DND-41 (cell line): Measurements from ENCODE around the gene SLTM.

Experiments used
- ATAC-seq: fragments of 200-7000 bp; cut with Tn5 transposase; 3 replicates; pipeline ENCODE4 v1.9.1; 2021; ENCODE audit warnings: low read depth; ENCODE audit not compliant: insufficient read depth
- DNase-seq: peaks from one replicate; pipeline ENCODE4 v3.0.0-alpha.2; 2020
- H2AFZ ChIP-seq: 2 replicates; pipeline ENCODE4 v1.6.0; 2012; ENCODE audit warnings: low read depth, low read length
- H3K27ac ChIP-seq: 2 replicates; pipeline ENCODE4 v1.5.1; 2012; ENCODE audit warnings: low read length, inconsistent platforms
- H3K27me3 ChIP-seq: fragments of 200-600 bp; sonication (generic); 2 replicates; pipeline ENCODE4 v1.6.0; 2012; ENCODE audit warnings: low read length, mild to moderate bottlenecking, inconsistent platforms; ENCODE audit not compliant: insufficient read depth, poor library complexity
- H3K36me3 ChIP-seq: 2 replicates; pipeline ENCODE4 v1.5.1; 2012; ENCODE audit warnings: low read length, inconsistent platforms; ENCODE audit not compliant: insufficient read depth
- H3K4me1 ChIP-seq: 2 replicates; pipeline ENCODE4 v1.5.1; 2012; ENCODE audit warnings: mild to moderate bottlenecking, low read length; ENCODE audit not compliant: insufficient read depth
- H3K4me2 ChIP-seq: 2 replicates; pipeline ENCODE4 v1.6.0; 2012; ENCODE audit warnings: mild to moderate bottlenecking, moderate library complexity, low read length, inconsistent platforms; ENCODE audit not compliant: insufficient read depth
- H3K4me3 ChIP-seq, 2 experiments: fragments of 200-600 bp in 1 of 2; shearing (Covaris generic) in 1 of 2; 2 replicates each; pipeline ENCODE4 v1.5.1; 2012 to 2016; ENCODE audit warnings: inconsistent platforms in 2 of 2, low read length in 2 of 2, mild to moderate bottlenecking in 2 of 2, low read depth in 1 of 2, moderate library complexity in 1 of 2
- H3K79me2 ChIP-seq: 2 replicates; pipeline ENCODE4 v1.6.0; 2012; ENCODE audit warnings: low read length, inconsistent platforms; ENCODE audit not compliant: insufficient read depth
- H3K9ac ChIP-seq: 2 replicates; pipeline ENCODE4 v1.6.0; 2012; ENCODE audit warnings: low read depth, mild to moderate bottlenecking, inconsistent platforms, low read length, moderate library complexity
- H3K9me3 ChIP-seq: 2 replicates; pipeline ENCODE4 v1.5.1; 2012; ENCODE audit warnings: low read length, moderate library complexity, mild to moderate bottlenecking, inconsistent platforms; ENCODE audit not compliant: insufficient read depth, severe bottlenecking
- H4K20me1 ChIP-seq: 2 replicates; pipeline ENCODE4 v1.6.0; 2012; ENCODE audit warnings: low read length; ENCODE audit not compliant: insufficient read depth
- EZH2 ChIP-seq: IDR thresholded peaks from 3 replicates; pipeline ENCODE4 v1.6.1; 2012; ENCODE audit warnings: borderline replicate concordance, low read depth, mild to moderate bottlenecking, moderate library complexity, low read length, inconsistent platforms; ENCODE audit not compliant: severe bottlenecking
- TF ChIP-seq, protein P1 (sequence below): IDR thresholded peaks from 2 replicates; pipeline ENCODE4 v1.5.1; 2012; ENCODE audit warnings: borderline replicate concordance, low read length, moderate library complexity, mild to moderate bottlenecking; ENCODE audit not compliant: poor library complexity, severe bottlenecking; ENCODE audit errors: extremely low read depth

SLTM gene

DNA sequence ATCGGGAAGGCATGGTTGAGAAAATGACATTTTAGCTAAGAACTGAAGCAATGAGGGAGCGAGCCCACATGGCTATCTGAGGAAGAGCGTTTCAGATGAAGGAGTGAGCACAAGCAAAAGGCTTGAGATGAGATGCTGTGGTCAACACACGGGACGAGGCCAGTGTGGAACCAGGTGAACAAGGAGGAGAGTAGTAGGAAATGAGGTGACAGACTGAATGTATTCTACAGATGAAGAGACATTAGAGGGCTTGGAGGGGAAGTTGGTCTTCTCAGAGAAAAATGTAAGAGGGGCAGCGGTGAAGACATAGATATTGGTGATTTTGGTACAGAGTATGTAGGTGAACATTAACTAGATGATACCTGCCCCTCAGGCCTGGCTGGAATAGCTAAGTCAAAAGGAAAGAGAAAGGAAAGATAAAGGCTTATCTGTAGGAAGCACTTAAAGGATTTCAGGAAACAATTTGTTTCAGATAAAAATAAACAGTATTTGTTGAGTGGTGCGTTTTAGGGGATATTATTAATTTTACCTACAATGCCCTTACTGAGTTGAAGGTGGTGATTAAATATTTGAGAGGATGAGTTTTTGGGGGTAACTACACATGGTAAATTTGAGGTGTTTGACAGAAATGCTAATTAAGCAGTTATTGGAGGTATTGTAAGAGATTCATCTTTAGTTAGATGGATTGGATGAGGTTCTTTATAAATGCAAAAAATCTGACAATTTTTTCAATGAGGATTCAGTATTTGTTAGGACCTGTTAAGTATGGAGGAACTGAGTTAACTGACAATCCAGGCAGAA lies 57.0 kb downstream of the SLTM start:
- no peak for TF ChIP-seq EZH2
- TF ChIP-seq, protein P1, sequence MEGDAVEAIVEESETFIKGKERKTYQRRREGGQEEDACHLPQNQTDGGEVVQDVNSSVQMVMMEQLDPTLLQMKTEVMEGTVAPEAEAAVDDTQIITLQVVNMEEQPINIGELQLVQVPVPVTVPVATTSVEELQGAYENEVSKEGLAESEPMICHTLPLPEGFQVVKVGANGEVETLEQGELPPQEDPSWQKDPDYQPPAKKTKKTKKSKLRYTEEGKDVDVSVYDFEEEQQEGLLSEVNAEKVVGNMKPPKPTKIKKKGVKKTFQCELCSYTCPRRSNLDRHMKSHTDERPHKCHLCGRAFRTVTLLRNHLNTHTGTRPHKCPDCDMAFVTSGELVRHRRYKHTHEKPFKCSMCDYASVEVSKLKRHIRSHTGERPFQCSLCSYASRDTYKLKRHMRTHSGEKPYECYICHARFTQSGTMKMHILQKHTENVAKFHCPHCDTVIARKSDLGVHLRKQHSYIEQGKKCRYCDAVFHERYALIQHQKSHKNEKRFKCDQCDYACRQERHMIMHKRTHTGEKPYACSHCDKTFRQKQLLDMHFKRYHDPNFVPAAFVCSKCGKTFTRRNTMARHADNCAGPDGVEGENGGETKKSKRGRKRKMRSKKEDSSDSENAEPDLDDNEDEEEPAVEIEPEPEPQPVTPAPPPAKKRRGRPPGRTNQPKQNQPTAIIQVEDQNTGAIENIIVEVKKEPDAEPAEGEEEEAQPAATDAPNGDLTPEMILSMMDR, result no peak
- H3K4me2 ChIP-seq, result no peak overlapping the region
- H3K9ac ChIP-seq, result no peak overlapping the region
- no peaks in the 10 kb centered on the region for H3K4me1 ChIP-seq
- H3K27ac ChIP-seq, result no peak overlapping the region
- H3K79me2 ChIP-seq, result no peaks in the 10 kb centered on the region
- no peaks in the 10 kb centered on the region for H3K27me3 ChIP-seq
- H3K36me3 ChIP-seq, result peaks cover 39% of the 10 kb centered on the region
- no peaks in the 10 kb centered on the region for H4K20me1 ChIP-seq
- H3K9me3 ChIP-seq, result no peaks in the 10 kb centered on the region
- DNase-seq (no peak), ATAC-seq (no peak)
- no peak overlapping the region for H2AFZ ChIP-seq
- no peak overlapping the region for H3K4me3 ChIP-seq

DNA sequence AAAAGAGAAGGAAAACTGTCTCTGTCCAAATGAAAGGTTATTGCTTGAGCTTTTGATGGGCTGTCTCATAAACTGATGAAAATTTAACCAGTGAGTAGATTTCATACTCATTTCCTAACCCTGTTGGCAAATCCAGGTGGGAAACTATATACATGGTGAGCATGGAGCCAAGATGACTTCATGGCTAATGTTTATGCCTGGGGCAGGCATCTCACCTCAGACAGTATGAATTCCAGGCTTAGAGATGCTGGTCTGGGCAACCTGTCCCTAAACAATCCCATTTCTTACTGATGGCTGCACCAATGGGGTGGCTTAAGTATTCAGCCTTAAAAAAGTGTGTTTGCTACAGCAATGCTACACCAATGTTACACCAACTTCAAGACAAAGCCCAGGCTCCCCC lies 58.1 kb downstream of the SLTM start:
- H4K20me1 ChIP-seq, result no peaks in the 10 kb centered on the region
- no peak overlapping the region for H2AFZ ChIP-seq
- H3K27me3 ChIP-seq, result no peaks in the 10 kb centered on the region
- H3K4me1 ChIP-seq, result no peaks in the 10 kb centered on the region
- no peak overlapping the region for H3K4me3 ChIP-seq
- H3K9ac ChIP-seq, result no peak overlapping the region
- H3K9me3 ChIP-seq, result no peaks in the 10 kb centered on the region
- no peak overlapping the region for H3K27ac ChIP-seq
- no peaks in the 10 kb centered on the region for H3K79me2 ChIP-seq
- H3K4me2 ChIP-seq, result no peak overlapping the region
- DNase-seq (no peak), ATAC-seq (no peak)
- peaks cover 27% of the 10 kb centered on the region for H3K36me3 ChIP-seq
- TF ChIP-seq EZH2, result no peak
- TF ChIP-seq, protein P1, result no peak

DNA sequence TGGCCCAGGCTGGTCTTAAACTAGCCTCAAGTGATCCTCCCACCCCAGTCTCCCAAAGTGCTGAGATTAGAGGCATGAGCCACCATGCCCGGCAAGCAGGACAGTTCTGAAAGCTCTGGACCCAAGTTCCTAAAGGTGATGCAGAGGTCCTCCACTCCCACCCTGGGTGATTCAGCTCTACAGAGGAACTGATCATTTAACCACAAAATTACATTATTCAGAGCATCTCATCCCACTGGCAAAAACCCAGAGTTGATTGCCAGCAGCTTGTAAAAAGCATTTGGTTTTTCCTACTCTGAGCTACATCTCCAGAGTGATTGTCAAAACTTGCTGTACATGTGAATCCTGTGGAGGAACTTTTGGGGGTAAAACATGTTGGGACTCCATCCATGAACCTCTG lies 60.2 kb downstream of the SLTM start:
- Histone ChIP-seq H3K79me2 (no peaks in the 10 kb centered on the region), H4K20me1 (no peaks in the 10 kb centered on the region), H3K27me3 (no peaks in the 10 kb centered on the region), H3K9me3 (no peaks in the 10 kb centered on the region), H3K4me3 (no peak overlapping the region), H3K4me2 (no peak overlapping the region), H3K4me1 (no peaks in the 10 kb centered on the region), H3K9ac (no peak overlapping the region), H2AFZ (no peak overlapping the region), H3K27ac (no peak overlapping the region), H3K36me3 (peaks cover 7% of the 10 kb centered on the region)
- TF ChIP-seq EZH2, result no peak
- TF ChIP-seq, protein P1, result no peak
- DNase-seq (no peak), ATAC-seq (no peak)

DNA sequence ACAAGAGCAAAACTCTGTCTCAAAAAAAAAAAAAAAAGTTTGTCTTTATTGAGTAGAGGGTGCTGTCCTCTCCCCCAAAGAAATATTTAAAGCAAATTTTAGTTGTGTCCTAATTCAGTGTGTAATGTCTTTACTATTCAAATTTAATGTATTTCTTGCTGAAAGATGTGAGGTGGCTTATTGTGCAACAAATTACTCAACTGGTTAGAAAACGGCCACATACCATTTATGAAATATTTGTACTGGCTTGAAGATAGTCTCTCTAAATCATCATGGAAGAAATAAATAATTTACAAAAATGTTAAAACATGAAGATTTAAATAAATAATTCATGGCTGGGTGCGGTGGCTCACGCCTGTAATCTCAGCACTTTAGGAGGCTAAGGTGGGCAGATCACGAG lies 63.0 kb downstream of the SLTM start:
- H3K4me1 ChIP-seq, result no peaks in the 10 kb centered on the region
- DNase-seq (no peak), ATAC-seq (no peak)
- no peak overlapping the region for H3K4me2 ChIP-seq
- H4K20me1 ChIP-seq, result no peaks in the 10 kb centered on the region
- H3K9me3 ChIP-seq, result no peaks in the 10 kb centered on the region
- H3K9ac ChIP-seq, result no peak overlapping the region
- H3K27me3 ChIP-seq, result no peaks in the 10 kb centered on the region
- TF ChIP-seq EZH2, result no peak
- H3K79me2 ChIP-seq, result no peaks in the 10 kb centered on the region
- no peak overlapping the region for H3K4me3 ChIP-seq
- H2AFZ ChIP-seq, result no peak overlapping the region
- no peak overlapping the region for H3K27ac ChIP-seq
- no peaks in the 10 kb centered on the region for H3K36me3 ChIP-seq
